ENCODE results near the gene TRAPPC3L.

Gene TRAPPC3L

DNA sequence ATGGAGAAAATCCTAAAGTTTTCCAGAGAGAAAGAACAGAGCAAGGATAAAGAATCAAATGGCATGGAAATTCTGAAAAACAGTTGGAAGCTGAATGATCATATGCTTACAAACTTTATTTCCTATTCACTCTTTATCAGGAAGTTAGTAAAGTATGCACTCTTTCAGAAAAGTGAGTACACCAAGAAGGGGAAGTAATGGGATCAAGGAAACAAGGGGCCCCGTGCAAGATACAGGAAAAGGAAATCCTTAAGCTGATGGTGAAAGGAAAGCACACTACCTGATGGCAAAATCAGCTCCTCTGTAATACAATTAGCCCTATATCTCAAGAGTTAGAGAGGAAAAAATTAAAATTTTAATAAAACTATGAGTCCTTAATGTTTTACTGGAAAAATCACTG, 70.3 kb downstream of the TRAPPC3L start:
- Mint-ChIP-seq H3K4me3 (peak overlapping the region; percentile 19), H3K27me3 (no peaks in the 10 kb centered on the region), H3K36me3 (ENCODE audit: low read depth) (no peaks in the 10 kb centered on the region), H3K4me1 (ENCODE audit: low read depth) (peaks cover 20% of the 10 kb centered on the region), H3K27ac (no peak overlapping the region), H3K9me3 (no peaks in the 10 kb centered on the region)

DNA sequence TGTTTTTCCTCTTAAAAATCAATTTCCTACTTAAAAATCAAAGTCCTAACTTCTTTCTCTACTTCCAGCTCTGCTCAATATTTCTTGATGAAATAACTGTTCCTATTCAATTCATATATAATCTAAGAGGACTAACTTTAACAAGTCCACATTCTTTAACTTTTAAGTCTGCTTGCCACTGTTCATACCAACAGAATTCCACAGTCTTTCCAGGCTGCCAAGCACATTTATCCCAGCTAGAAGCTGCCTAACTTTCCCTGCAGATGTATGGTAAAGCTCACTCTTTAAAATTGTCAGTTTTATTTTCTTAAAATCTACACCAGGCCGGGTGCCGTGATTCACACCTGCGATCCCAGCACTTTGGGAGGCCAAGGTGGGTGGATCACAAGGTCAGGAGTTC, 72.8 kb downstream of the TRAPPC3L start:
- no peaks in the 10 kb centered on the region for H3K9me3 Mint-ChIP-seq
- no peaks in the 10 kb centered on the region for H3K36me3 Mint-ChIP-seq (ENCODE audit: low read depth)
- no peaks in the 10 kb centered on the region for H3K27me3 Mint-ChIP-seq
- H3K27ac Mint-ChIP-seq: no peak overlapping the region
- H3K4me3 Mint-ChIP-seq: no peak overlapping the region
- peaks cover 20% of the 10 kb centered on the region for H3K4me1 Mint-ChIP-seq (ENCODE audit: low read depth)

DNA sequence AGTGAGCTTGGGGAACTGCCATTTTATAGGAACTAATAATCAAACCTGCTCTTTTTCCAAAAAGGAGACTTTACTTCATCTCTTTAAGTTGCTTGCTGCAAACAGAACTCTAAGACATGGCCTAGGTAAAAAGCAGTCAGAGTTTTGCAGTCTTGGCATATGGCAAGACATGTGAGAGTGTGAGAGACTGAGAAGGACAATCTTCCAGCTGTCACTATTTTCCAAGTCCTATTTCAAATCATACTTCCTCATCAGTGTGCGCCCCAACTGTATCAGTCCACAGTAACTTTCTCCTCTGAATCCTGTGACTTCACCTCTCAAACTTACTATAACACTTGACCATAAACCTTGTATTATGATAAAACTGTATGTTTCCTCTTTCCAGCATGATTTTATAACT, 74.0 kb downstream of the TRAPPC3L start:
- Mint-ChIP-seq H3K9me3 (no peaks in the 10 kb centered on the region), H3K36me3 (ENCODE audit: low read depth) (no peaks in the 10 kb centered on the region), H3K4me3 (no peak overlapping the region), H3K27ac (no peak overlapping the region), H3K27me3 (no peaks in the 10 kb centered on the region), H3K4me1 (ENCODE audit: low read depth) (peaks cover 21% of the 10 kb centered on the region)

DNA sequence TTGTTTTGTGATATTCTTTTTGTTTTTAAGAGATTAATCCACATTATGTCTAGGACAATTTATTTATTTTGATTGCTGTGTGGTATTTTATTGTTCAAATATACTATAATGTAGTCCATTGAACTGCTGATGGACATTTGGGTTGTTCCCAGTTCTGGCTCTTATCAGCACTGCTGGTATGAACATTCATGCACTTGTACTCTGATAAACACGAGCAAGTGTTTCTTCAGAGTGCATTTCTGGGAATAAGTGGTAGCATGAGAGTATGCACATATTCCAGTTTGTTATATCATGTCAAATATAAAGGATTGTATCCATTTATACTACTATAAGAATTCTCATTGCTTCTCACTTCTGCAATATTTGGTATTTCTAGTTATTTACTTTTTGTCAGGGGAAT, 77.2 kb downstream of the TRAPPC3L start:
- Mint-ChIP-seq H3K36me3 (ENCODE audit: low read depth) (no peaks in the 10 kb centered on the region), H3K4me3 (no peak overlapping the region), H3K27me3 (peaks cover 11% of the 10 kb centered on the region), H3K27ac (no peak overlapping the region), H3K9me3 (no peaks in the 10 kb centered on the region), H3K4me1 (ENCODE audit: low read depth) (peaks cover 26% of the 10 kb centered on the region)

DNA sequence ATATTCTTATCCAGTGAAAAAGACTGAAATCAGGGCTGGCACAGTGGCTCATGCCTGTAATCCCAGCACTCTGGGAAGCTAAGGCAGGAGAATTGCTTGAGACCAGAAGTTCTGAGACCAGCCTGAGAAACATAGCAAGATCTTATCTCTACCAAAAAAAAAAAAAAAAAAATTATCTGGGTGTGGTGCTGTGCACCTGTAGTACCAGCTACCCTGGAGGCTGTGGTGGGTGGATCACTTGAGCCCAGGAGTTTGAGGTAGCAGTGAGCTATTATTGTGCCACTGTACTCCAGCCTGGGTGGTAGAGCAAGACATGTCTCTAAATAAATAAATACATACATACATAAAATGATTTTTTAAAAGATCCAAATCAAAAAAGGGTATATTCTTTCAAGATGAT, 78.0 kb downstream of the TRAPPC3L start:
- H3K9me3 Mint-ChIP-seq: no peaks in the 10 kb centered on the region
- H3K4me3 Mint-ChIP-seq: no peak overlapping the region
- no peak overlapping the region for H3K27ac Mint-ChIP-seq
- H3K4me1 Mint-ChIP-seq (ENCODE audit: low read depth): peaks cover 33% of the 10 kb centered on the region
- H3K36me3 Mint-ChIP-seq (ENCODE audit: low read depth): no peaks in the 10 kb centered on the region
- H3K27me3 Mint-ChIP-seq: peaks cover 19% of the 10 kb centered on the region

DNA sequence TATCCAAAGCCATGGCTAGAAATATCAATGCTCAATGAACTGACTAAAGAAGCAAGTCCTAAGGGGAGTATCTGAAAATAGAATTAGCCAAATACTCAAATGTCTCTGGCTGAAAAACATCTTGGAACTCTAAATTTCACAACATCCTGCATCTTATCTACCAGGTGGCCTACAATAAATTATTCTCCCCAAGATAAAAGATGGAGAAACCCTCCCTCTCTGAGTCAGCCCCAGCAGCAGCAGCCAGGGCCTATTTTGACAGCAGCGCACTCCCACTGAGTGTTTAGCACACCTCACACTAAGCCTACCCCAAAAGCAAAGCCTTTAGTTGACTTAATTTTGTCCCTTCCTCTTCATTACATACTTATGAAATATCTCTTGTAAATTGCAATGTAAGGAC, 78.4 kb downstream of the TRAPPC3L start:
- Mint-ChIP-seq H3K9me3 (no peaks in the 10 kb centered on the region), H3K4me1 (ENCODE audit: low read depth) (peaks cover 34% of the 10 kb centered on the region), H3K27ac (no peak overlapping the region), H3K36me3 (ENCODE audit: low read depth) (no peaks in the 10 kb centered on the region), H3K27me3 (peaks cover 21% of the 10 kb centered on the region), H3K4me3 (no peak overlapping the region)

DNA sequence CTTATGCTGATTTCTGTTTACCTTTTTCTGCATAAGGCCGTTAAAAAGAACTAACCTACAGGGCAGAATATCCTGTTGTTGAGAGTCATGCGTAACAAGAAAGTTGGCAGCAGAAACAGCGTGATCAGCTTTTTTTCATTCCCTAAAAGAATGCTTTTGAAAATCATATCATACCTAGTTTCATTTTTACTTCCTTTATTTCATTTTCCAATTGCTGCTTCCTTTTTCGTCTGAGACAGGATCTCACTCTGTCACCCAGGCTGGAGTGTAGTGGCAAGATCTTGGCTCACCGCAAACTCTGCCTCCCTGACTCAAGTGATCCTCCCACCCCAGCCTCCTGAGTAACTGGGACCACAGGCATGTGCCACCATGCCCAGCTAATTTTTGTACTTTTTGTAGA, 80.2 kb downstream of the TRAPPC3L start:
- Mint-ChIP-seq H3K36me3 (ENCODE audit: low read depth) (no peaks in the 10 kb centered on the region), H3K4me1 (ENCODE audit: low read depth) (peaks cover 46% of the 10 kb centered on the region), H3K27ac (no peak overlapping the region), H3K4me3 (no peak overlapping the region), H3K9me3 (no peaks in the 10 kb centered on the region), H3K27me3 (peaks cover 34% of the 10 kb centered on the region)

DNA sequence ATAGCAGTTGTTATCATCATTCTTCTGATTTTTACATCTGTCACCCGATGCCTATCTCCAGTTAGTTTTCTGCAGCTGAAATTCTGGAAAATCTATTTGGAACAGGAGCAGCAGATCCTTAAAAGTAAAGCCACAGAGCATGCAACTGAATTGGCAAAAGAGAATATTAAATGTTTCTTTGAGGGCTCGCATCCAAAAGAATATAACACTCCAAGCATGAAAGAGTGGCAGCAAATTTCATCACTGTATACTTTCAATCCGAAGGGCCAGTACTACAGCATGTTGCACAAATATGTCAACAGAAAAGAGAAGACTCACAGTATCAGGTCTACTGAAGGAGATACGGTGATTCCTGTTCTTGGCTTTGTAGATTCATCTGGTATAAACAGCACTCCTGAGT, 82.2 kb downstream of the TRAPPC3L start:
- Mint-ChIP-seq H3K9me3 (no peaks in the 10 kb centered on the region), H3K27me3 (peaks cover 41% of the 10 kb centered on the region), H3K36me3 (ENCODE audit: low read depth) (no peaks in the 10 kb centered on the region), H3K4me1 (ENCODE audit: low read depth) (peaks cover 46% of the 10 kb centered on the region), H3K4me3 (no peak overlapping the region), H3K27ac (no peak overlapping the region)

DNA sequence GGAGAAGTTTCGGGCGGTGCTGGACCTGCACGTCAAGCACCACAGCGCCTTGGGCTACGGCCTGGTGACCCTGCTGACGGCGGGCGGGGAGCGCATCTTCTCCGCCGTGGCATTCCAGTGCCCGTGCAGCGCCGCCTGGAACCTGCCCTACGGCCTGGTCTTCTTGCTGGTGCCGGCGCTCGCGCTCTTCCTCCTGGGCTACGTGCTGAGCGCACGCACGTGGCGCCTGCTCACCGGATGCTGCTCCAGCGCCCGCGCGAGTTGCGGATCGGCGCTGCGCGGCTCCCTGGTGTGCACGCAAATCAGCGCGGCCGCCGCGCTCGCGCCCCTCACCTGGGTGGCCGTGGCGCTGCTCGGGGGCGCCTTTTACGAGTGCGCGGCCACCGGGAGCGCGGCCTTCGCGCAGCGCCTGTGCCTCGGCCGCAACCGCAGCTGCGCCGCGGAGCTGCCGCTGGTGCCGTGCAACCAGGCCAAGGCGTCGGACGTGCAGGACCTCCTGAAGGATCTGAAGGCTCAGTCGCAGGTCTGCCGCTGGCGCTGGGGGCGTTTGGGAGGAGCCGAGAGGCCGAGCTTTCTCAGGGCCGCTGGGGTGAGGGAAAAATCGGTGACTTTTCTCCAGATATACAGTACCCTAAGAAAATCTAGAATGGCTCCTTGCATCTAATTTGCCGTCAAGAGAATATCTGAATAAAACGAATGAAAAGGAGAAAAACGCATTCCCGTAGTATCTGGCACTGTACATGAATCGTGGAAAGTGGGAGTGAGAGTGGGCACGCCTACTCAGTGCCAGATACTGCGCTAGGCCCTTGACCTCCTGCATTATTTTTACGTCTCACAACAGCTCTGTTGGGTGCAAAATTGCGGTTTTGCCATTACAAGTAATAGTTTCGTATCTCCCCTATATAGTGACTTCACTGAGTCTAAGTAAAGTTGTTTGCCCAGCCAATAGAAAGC, 83.3 kb downstream of the TRAPPC3L start:
- Mint-ChIP-seq H3K27ac (peak overlapping the region; percentile 72), H3K9me3 (no peaks in the 10 kb centered on the region), H3K36me3 (ENCODE audit: low read depth) (no peaks in the 10 kb centered on the region), H3K4me1 (ENCODE audit: low read depth) (peaks cover 46% of the 10 kb centered on the region), H3K4me3 (peak overlapping the region; percentile 75), H3K27me3 (peaks cover 41% of the 10 kb centered on the region)

DNA sequence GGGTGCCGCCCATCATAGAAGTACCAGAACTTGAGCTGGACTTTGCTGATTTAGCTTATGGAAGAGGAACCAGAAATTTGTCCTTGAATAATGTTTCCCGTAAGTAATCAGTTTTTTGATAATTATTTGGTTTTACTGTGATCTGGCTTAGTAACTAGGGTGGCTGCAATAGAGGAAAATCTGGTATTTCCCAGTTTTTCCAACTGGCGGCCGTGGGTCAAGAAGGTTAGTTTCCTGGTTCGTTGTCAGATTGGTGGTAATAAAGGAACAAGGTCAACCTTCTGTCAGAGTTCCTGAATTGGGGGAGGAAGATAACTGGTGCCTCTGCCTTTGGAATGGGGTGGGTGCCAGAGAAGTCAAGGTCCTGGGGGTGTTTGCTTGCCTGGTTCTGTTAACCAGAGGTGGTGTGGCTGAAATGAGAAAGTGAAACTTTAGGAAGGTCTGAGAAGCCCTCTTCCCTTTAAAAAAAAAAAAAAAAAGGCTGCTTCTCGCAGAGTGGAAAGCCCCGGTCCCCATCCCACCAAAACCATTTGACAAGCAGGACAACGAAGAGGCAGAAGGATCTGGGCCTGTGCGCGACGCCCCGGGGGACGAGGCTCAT, 84.1 kb downstream of the TRAPPC3L start, which contains the start of gene CALHM6:
TSS of gene CALHM6 (plus strand) at position 45 of the 601 bp plus-strand sequence. CDS start at position 600, 555 bp downstream.
- no peaks in the 10 kb centered on the region for H3K9me3 Mint-ChIP-seq
- peaks cover 41% of the 10 kb centered on the region for H3K27me3 Mint-ChIP-seq
- peak within 1 kb of the TSS; percentile 75 for H3K4me3 Mint-ChIP-seq
- peak within 1 kb of the TSS; percentile 72 for H3K27ac Mint-ChIP-seq
- no peaks in the 10 kb centered on the region for H3K36me3 Mint-ChIP-seq (ENCODE audit: low read depth)
- peaks cover 43% of the 10 kb centered on the region for H3K4me1 Mint-ChIP-seq (ENCODE audit: low read depth)

DNA sequence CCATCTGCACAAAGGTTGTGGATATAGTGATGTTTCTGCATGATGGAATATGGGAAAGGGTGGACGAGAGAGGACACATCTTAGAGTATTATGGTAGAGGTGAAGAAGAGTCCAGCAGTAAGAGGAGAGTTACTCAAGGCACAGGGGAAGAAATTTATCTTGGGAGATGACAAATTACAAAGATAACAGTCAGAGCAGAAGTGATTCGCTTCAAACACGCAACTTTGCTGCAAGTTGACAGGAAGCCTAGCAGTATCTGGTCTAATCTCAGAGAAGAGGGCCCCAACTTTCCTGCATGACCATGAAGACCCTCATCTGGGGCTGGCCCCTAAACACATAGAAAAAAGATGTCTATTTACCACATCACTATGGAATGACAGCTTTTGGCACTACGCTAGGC, 85.6 kb downstream of the TRAPPC3L start:
- H3K36me3 Mint-ChIP-seq (ENCODE audit: low read depth): no peaks in the 10 kb centered on the region
- peaks cover 41% of the 10 kb centered on the region for H3K27me3 Mint-ChIP-seq
- no peak overlapping the region for H3K27ac Mint-ChIP-seq
- peaks cover 30% of the 10 kb centered on the region for H3K4me1 Mint-ChIP-seq (ENCODE audit: low read depth)
- H3K9me3 Mint-ChIP-seq: no peaks in the 10 kb centered on the region
- H3K4me3 Mint-ChIP-seq: no peak overlapping the region

DNA sequence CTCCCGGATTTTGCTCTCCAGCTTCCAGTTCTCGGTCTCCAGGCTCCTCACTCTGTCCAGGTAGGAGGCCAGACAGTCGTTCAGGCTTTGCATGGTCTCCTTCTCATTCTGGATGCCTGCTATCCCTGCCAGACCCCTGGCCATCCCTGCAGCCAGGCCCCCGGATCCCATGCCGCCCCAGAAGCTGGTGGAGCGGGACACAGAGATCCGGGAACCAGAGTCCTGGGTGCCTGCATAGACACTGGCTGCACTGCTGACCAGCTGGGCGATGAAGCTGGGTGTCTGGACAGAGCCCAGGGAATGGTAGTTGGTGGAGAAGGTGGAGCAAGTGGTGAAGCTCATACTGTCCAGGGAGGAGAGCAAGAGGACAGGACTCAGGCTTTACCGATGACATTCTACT, 87.2 kb downstream of the TRAPPC3L start:
- no peaks in the 10 kb centered on the region for H3K9me3 Mint-ChIP-seq
- no peak overlapping the region for H3K4me3 Mint-ChIP-seq
- no peaks in the 10 kb centered on the region for H3K36me3 Mint-ChIP-seq (ENCODE audit: low read depth)
- peaks cover 19% of the 10 kb centered on the region for H3K4me1 Mint-ChIP-seq (ENCODE audit: low read depth)
- no peak overlapping the region for H3K27ac Mint-ChIP-seq
- peaks cover 29% of the 10 kb centered on the region for H3K27me3 Mint-ChIP-seq

DNA sequence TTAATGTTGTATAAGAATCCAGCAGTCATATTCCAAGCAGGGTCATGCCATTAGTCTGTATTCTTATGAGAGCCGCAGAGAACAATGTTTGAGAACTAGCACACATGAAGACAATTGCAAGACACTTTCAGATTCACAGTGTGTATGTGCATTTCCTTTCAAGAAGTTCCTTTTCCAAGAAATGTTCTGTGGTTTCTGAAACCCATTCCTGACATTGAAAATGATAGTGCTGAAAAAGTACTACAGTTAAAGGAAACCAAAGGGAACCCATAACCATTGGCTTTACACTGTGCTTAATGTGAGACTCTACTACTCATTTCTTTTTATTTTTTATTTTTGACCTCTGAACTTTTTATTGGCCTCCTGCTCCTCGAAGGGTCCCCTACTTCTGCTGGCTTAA, 88.6 kb downstream of the TRAPPC3L start:
- no peak overlapping the region for H3K4me3 Mint-ChIP-seq
- no peaks in the 10 kb centered on the region for H3K36me3 Mint-ChIP-seq (ENCODE audit: low read depth)
- H3K9me3 Mint-ChIP-seq: no peaks in the 10 kb centered on the region
- H3K4me1 Mint-ChIP-seq (ENCODE audit: low read depth): peaks cover 11% of the 10 kb centered on the region
- H3K27me3 Mint-ChIP-seq: peaks cover 20% of the 10 kb centered on the region
- no peak overlapping the region for H3K27ac Mint-ChIP-seq

DNA sequence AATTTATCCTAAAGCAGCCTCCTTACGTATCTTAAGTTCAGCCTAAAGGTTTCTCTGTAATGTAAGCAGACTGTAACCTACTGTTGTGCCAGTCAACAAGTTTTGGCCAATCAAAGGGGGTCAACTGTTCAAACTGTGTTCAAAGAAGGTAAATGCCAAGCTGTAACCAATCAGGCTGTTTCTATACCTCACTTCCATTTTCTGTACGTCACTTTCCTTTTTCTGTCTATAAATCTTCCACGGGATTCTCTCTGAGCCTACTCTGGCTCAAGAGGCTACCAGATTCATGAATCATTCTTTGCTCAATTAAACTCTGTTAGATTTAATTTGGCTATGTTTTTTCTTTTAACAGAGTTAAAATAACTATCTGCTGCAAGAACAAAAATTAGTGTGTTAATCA, 89.4 kb downstream of the TRAPPC3L start:
- H3K27me3 Mint-ChIP-seq: peaks cover 19% of the 10 kb centered on the region
- H3K4me3 Mint-ChIP-seq: no peak overlapping the region
- H3K9me3 Mint-ChIP-seq: no peaks in the 10 kb centered on the region
- no peak overlapping the region for H3K27ac Mint-ChIP-seq
- H3K4me1 Mint-ChIP-seq (ENCODE audit: low read depth): peaks cover 8% of the 10 kb centered on the region
- no peaks in the 10 kb centered on the region for H3K36me3 Mint-ChIP-seq (ENCODE audit: low read depth)

DNA sequence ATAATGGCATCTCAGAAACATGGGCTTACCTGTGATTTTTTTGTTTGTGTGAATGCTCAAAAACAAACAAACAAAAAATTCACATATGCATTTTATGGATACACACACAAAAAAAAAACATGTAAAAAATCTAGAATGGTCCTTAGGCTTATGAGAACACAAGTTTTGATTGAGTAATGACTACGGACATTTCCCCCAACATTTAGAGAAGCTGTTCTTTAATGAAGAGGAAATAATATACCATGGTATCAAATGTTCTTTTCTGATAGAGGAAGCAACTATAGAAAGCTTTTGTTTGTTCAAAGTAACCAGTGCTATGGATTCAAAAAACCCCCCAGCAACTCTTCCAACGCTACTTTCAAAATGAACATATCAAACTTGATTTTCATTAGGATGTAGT, 93.0 kb downstream of the TRAPPC3L start:
- H3K4me1 Mint-ChIP-seq (ENCODE audit: low read depth): peaks cover 11% of the 10 kb centered on the region
- no peaks in the 10 kb centered on the region for H3K9me3 Mint-ChIP-seq
- no peak overlapping the region for H3K4me3 Mint-ChIP-seq
- no peaks in the 10 kb centered on the region for H3K36me3 Mint-ChIP-seq (ENCODE audit: low read depth)
- H3K27me3 Mint-ChIP-seq: peaks cover 16% of the 10 kb centered on the region
- no peak overlapping the region for H3K27ac Mint-ChIP-seq

Data from stimulated activated naive CD8-positive, alpha-beta T cell treated with anti-CD3 and anti-CD28 coated beads, Interleukin-15, Interleukin-2, amounts not matched to agents 100 ng/mL and 50 ng/mL, for 24 hours (primary cell).